GM19193 (cell line): ENCODE data around the gene TSHZ1.

Experiments
- POLR2A ChIP-seq: IDR thresholded peaks from 4 replicates; pipeline ENCODE4 v1.6.1; 2011; ENCODE audit not compliant: insufficient read depth, insufficient read length; ENCODE audit errors: extremely low read depth

The TSHZ1 gene

GRCh38 chr18:75335511-75335910, 124.9 kb downstream of the TSHZ1 start:
- TF ChIP-seq POLR2A = no peak

GRCh38 chr18:75336767-75337166, 126.2 kb downstream of the TSHZ1 start:
- no peak for TF ChIP-seq POLR2A

GRCh38 chr18:75337348-75337747, 126.8 kb downstream of the TSHZ1 start:
- TF ChIP-seq POLR2A = no peak

- no peak for TF ChIP-seq POLR2A
These were observed 128.0 kb downstream of the TSHZ1 start for GRCh38 chr18:75338631-75339030.
